ENCODE data around the gene FLVCR1. TPM values are rescaled to one million over a fixed set of nuclear protein-coding genes. Genes with fewer than 3 reads are reported as not detected.
"Not testable (repeated sequence)": the region's sequence is repeated elsewhere in the genome, so short reads cannot be mapped to it uniquely, and the experiment has no call there.

FLVCR1 gene
- total and polyA plus RNA-seq, 4 donors = 0.85 to 14.6 (median 2.4) TPM

DNA sequence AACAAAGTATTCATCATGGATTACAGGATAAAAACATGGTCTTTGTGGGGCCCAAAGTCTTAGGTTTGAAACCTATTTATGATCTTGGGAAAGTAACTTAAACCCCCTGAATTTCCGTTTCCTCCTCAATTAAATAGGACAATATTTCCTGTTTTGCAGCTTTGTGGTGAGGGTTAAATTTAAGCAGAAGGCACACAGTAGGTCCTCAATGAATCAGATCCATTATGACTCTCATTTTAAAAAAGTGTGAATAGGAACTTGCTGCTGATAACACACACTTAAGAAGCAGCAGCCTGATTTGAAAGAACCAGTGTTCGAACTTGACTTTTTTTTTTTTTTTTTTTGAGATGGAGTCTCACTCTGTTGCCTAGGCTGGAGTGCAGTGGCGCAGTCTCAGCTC is 50.9 kb downstream of the FLVCR1 start:
- no peak for DNase-seq (ENCODE audit: low spot score)
- 98% methylated on average over 3 of the region's 3 CpGs for WGBS
- no peak for TF ChIP-seq YY1 (IDR thresholded peaks at IDR 0.05)
- TF ChIP-seq, protein P1, sequence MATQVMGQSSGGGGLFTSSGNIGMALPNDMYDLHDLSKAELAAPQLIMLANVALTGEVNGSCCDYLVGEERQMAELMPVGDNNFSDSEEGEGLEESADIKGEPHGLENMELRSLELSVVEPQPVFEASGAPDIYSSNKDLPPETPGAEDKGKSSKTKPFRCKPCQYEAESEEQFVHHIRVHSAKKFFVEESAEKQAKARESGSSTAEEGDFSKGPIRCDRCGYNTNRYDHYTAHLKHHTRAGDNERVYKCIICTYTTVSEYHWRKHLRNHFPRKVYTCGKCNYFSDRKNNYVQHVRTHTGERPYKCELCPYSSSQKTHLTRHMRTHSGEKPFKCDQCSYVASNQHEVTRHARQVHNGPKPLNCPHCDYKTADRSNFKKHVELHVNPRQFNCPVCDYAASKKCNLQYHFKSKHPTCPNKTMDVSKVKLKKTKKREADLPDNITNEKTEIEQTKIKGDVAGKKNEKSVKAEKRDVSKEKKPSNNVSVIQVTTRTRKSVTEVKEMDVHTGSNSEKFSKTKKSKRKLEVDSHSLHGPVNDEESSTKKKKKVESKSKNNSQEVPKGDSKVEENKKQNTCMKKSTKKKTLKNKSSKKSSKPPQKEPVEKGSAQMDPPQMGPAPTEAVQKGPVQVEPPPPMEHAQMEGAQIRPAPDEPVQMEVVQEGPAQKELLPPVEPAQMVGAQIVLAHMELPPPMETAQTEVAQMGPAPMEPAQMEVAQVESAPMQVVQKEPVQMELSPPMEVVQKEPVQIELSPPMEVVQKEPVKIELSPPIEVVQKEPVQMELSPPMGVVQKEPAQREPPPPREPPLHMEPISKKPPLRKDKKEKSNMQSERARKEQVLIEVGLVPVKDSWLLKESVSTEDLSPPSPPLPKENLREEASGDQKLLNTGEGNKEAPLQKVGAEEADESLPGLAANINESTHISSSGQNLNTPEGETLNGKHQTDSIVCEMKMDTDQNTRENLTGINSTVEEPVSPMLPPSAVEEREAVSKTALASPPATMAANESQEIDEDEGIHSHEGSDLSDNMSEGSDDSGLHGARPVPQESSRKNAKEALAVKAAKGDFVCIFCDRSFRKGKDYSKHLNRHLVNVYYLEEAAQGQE (IDR thresholded peaks at IDR 0.05) = no peak
- TF ChIP-seq EGR1 (IDR thresholded peaks at IDR 0.05; ENCODE audit: low read depth in 2 of 2) = no peak
- Histone ChIP-seq H3K9me3 (ENCODE audit: control insufficient read depth in 4 of 4, low read length in 3 of 4) (no peaks in the 10 kb centered on the region), H3K36me3 (ENCODE audit: control insufficient read depth in 4 of 4, insufficient read depth in 3 of 4, low read depth in 1 of 4, low read length in 3 of 4) (no peaks in the 10 kb centered on the region), H3K4me1 (ENCODE audit: control insufficient read depth in 4 of 4, insufficient read depth in 4 of 4, low read length in 3 of 4) (no peaks in the 10 kb centered on the region), H3K27me3 (ENCODE audit: control insufficient read depth in 4 of 4, insufficient read depth in 4 of 4, low read length in 3 of 4) (no peaks in the 10 kb centered on the region), H3K4me3 (ENCODE audit: low read depth in 1 of 3, low read length in 3 of 3) (no peak overlapping the region), H3K9ac (ENCODE audit: low read depth in 1 of 2, low read length in 2 of 2) (no peak overlapping the region), H3K27ac (ENCODE audit: low read depth in 1 of 2, low read length in 2 of 2) (no peak overlapping the region)

DNA sequence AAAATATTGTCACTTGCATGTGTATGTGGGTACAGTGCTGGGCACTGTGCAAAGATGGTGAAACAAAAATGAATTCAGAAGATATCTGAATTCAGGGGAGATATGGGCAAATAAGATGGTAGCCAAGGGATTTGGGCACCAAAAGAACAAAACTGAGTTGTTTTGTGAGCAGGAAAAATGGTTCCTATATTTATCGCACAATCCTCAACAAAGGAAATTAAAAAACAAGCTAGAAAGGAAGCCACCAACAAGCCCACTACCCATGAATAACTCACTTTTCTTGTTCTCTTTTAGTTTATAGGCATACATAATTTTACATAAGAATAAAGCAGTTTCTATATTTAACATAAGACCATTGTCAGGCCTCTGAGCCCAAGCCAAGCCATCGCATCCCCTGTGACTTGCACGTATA is 51.6 kb downstream of the FLVCR1 start:
- WGBS = 97% methylated on average over 3 of the region's 3 CpGs
- Histone ChIP-seq H3K36me3 (ENCODE audit: control insufficient read depth in 4 of 4, insufficient read depth in 3 of 4, low read depth in 1 of 4, low read length in 3 of 4) (no peaks in the 10 kb centered on the region), H3K9ac (ENCODE audit: low read depth in 1 of 2, low read length in 2 of 2) (no peak overlapping the region)

DNA sequence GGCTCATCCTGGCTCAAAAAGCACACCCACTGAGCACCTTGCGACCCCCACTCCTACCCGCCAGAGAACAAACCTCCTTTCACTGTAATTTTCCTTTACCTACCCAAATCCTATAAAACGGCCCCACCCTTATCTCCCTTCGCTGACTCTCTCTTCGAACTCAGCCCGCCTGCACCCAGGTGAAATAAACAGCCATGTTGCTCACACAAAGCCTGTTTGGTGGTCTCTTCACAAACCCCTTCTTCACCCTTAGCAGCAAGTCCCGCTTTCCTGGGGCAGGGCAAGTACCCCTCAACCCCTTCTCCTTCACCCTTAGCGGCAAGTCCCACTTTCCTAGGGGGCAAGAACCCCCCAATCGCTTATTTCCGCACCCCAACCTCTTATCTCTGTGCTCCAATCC is 52.1 kb downstream of the FLVCR1 start:
- WGBS = 80% methylated on average over 10 of the region's 10 CpGs
- H3K4me3 ChIP-seq (ENCODE audit: low read depth in 1 of 3, low read length in 3 of 3); H3K9me3 ChIP-seq (ENCODE audit: control insufficient read depth in 4 of 4, low read length in 3 of 4); H3K27me3 ChIP-seq (ENCODE audit: control insufficient read depth in 4 of 4, insufficient read depth in 4 of 4, low read length in 3 of 4); DNase-seq (ENCODE audit: low spot score); H3K9ac ChIP-seq (ENCODE audit: low read depth in 1 of 2, low read length in 2 of 2); H3K27ac ChIP-seq (ENCODE audit: low read depth in 1 of 2, low read length in 2 of 2); H3K36me3 ChIP-seq (ENCODE audit: control insufficient read depth in 4 of 4, insufficient read depth in 3 of 4, low read depth in 1 of 4, low read length in 3 of 4); H3K4me1 ChIP-seq (ENCODE audit: control insufficient read depth in 4 of 4, insufficient read depth in 4 of 4, low read length in 3 of 4): not testable (repeated sequence)

More for the DNA sequence above, 51.6 kb downstream of the FLVCR1 start:
- Histone ChIP-seq H3K4me1 (ENCODE audit: control insufficient read depth in 4 of 4, insufficient read depth in 4 of 4, low read length in 3 of 4) (no peaks in the 10 kb centered on the region), H3K27ac (ENCODE audit: low read depth in 1 of 2, low read length in 2 of 2) (no peak overlapping the region), H3K4me3 (ENCODE audit: low read depth in 1 of 3, low read length in 3 of 3) (no peak overlapping the region), H3K27me3 (ENCODE audit: control insufficient read depth in 4 of 4, insufficient read depth in 4 of 4, low read length in 3 of 4) (no peaks in the 10 kb centered on the region), H3K9me3 (ENCODE audit: control insufficient read depth in 4 of 4, low read length in 3 of 4) (no peaks in the 10 kb centered on the region)
- no peak for DNase-seq (ENCODE audit: low spot score)
- no peak for TF ChIP-seq JUND (IDR thresholded peaks at IDR 0.05)
- TF ChIP-seq NR2F2 (IDR thresholded peaks at IDR 0.05) = no peak
- TF ChIP-seq RXRA (IDR thresholded peaks at IDR 0.05) = no peak
- TF ChIP-seq FOXA1 (IDR thresholded peaks at IDR 0.05) = no peak
- no peak for TF ChIP-seq RAD21 (IDR thresholded peaks at IDR 0.05)
- TF ChIP-seq, protein P2, sequence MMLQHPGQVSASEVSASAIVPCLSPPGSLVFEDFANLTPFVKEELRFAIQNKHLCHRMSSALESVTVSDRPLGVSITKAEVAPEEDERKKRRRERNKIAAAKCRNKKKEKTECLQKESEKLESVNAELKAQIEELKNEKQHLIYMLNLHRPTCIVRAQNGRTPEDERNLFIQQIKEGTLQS (IDR thresholded peaks at IDR 0.05) = no peak
- TF ChIP-seq, protein P3, sequence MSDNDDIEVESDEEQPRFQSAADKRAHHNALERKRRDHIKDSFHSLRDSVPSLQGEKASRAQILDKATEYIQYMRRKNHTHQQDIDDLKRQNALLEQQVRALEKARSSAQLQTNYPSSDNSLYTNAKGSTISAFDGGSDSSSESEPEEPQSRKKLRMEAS (IDR thresholded peaks at IDR 0.05) = no peak
- TF ChIP-seq, protein P1 (IDR thresholded peaks at IDR 0.05) = no peak
- no peak for TF ChIP-seq YY1 (IDR thresholded peaks at IDR 0.05)
- TF ChIP-seq HNF4G (IDR thresholded peaks at IDR 0.05) = no peak
- no peak for TF ChIP-seq HNF4A (conservative IDR thresholded peaks at IDR 0.05)
- no peak for TF ChIP-seq EGR1 (IDR thresholded peaks at IDR 0.05; ENCODE audit: low read depth in 2 of 2)
- TF ChIP-seq SP1 (IDR thresholded peaks at IDR 0.05) = no peak
- TF ChIP-seq, protein P4, sequence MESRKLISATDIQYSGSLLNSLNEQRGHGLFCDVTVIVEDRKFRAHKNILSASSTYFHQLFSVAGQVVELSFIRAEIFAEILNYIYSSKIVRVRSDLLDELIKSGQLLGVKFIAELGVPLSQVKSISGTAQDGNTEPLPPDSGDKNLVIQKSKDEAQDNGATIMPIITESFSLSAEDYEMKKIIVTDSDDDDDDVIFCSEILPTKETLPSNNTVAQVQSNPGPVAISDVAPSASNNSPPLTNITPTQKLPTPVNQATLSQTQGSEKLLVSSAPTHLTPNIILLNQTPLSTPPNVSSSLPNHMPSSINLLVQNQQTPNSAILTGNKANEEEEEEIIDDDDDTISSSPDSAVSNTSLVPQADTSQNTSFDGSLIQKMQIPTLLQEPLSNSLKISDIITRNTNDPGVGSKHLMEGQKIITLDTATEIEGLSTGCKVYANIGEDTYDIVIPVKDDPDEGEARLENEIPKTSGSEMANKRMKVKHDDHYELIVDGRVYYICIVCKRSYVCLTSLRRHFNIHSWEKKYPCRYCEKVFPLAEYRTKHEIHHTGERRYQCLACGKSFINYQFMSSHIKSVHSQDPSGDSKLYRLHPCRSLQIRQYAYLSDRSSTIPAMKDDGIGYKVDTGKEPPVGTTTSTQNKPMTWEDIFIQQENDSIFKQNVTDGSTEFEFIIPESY (IDR thresholded peaks at IDR 0.05) = no peak
- no peak for TF ChIP-seq TAF1 (conservative IDR thresholded peaks at IDR 0.05)

DNA sequence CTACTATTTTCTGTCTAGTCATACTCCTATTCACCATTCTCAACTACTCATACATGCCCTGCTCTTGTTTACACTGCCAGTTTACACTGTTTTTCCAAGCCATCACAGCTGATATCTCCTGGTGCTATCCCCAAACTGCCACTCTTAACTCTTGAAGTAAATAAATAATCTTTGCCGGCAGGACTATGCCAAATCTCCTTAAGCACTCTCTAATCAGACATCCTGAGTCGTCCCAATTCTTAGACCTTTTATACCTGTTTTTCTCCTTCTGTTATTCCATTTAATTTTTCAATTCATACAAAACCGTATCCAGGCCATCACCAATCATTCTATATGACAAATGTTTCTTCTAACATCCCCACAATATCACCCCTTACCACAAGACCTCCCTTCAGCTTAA is 55.6 kb downstream of the FLVCR1 start:
- not testable (repeated sequence) for H3K36me3 ChIP-seq (ENCODE audit: control insufficient read depth in 4 of 4, insufficient read depth in 3 of 4, low read depth in 1 of 4, low read length in 3 of 4); DNase-seq (ENCODE audit: low spot score); H3K27me3 ChIP-seq (ENCODE audit: control insufficient read depth in 4 of 4, insufficient read depth in 4 of 4, low read length in 3 of 4); H3K4me3 ChIP-seq (ENCODE audit: low read depth in 1 of 3, low read length in 3 of 3); H3K27ac ChIP-seq (ENCODE audit: low read depth in 1 of 2, low read length in 2 of 2); H3K9me3 ChIP-seq (ENCODE audit: control insufficient read depth in 4 of 4, low read length in 3 of 4); H3K4me1 ChIP-seq (ENCODE audit: control insufficient read depth in 4 of 4, insufficient read depth in 4 of 4, low read length in 3 of 4); H3K9ac ChIP-seq (ENCODE audit: low read depth in 1 of 2, low read length in 2 of 2)
- WGBS = 87% methylated on average over 3 of the region's 3 CpGs

Data from liver (tissue), 9 donors.